K562 (cell line): Measurements from ENCODE around the gene UBE2E1. TPM values are rescaled to one million over a fixed set of nuclear protein-coding genes. Genes with fewer than 3 reads are reported as not detected.

ENCODE experiments used
- ATAC-seq: fragments of 200-7000 bp; cut with Tn5 transposase; 3 replicates; pipeline ENCODE4 v1.9.1; 2020; ENCODE audit warnings: moderate library complexity
- BruUV-seq: library from RNA; stranded (reverse); fragments of 400-500 nt; replicated peaks from 2 replicates; lab custom pipeline; 2021; lab: Mats Ljungman, UMichigan
- CTCF ChIA-PET: fragments of 300-600 bp; formaldehyde crosslinking; extraction: SDS; loops from one replicate; lab custom pipeline; 2021; ENCODE audit warnings: low intra/inter-chr PET ratio; lab: Yijun Ruan, JAX
- POLR2A ChIA-PET: fragments of 300-600, 350-650 bp; sonication (Branson Sonifier 250); formaldehyde crosslinking; extraction: SDS; loops from one replicate; lab custom pipeline; 2021; ENCODE audit warnings: antibody characterized with exemption, inconsistent platforms; lab: Yijun Ruan, JAX
- DNase-seq, 4 experiments: peaks; one replicate each; pipeline versions ENCODE4 v3.0.0 to v3.0.0-alpha.2; 2011 to 2018; ENCODE audit warnings: low spot score in 3 of 4, mixed read lengths in 3 of 4; ENCODE audit errors: extremely low read depth in 1 of 4
- FAIRE-seq: peaks from 2 replicates; lab custom pipeline; 2011; peaks lifted over from hg19 to GRCh38; lab: Jason Lieb, UNC
- H2AFZ ChIP-seq: 2 replicates; pipeline ENCODE4 v1.6.0; 2011; ENCODE audit warnings: low read depth, low read length, control low read depth, inconsistent platforms
- H3K27ac ChIP-seq: fragments of 200-600 bp; 3 replicates; pipeline ENCODE4 v1.8.0; 2011; ENCODE audit warnings: low read depth, mild to moderate bottlenecking, control low read depth, inconsistent platforms, low read length, moderate library complexity, mixed read lengths; ENCODE audit errors: extremely low read depth
- H3K27me3 ChIP-seq, 2 experiments: fragments of 300-600 bp in 1 of 2; 2 replicates in 1 of 2; 3 replicates in 1 of 2; pipeline versions ENCODE4 v1.6.0 to v1.8.0; 2011; ENCODE audit warnings: inconsistent platforms in 2 of 2, low read length in 2 of 2, mild to moderate bottlenecking in 1 of 2, mixed read lengths in 1 of 2, moderate library complexity in 1 of 2; ENCODE audit not compliant: control insufficient read depth in 2 of 2, insufficient read depth in 2 of 2
- H3K36me3 ChIP-seq: fragments of 300-600 bp; 3 replicates; pipeline ENCODE4 v1.8.0; 2011; ENCODE audit warnings: mild to moderate bottlenecking, low read length, inconsistent platforms; ENCODE audit not compliant: control insufficient read depth, insufficient read depth
- H3K4me1 ChIP-seq, 2 experiments: fragments of 200-600 bp in 1 of 2; replicated peaks in 1 of 2; 2 replicates in 1 of 2; 3 replicates in 1 of 2; pipeline versions ENCODE4 v1.5.1 to v1.8.0; 2011; ENCODE audit warnings: inconsistent platforms in 2 of 2, low read length in 2 of 2, mild to moderate bottlenecking in 1 of 2, mixed read lengths in 1 of 2, moderate library complexity in 1 of 2; ENCODE audit not compliant: control insufficient read depth in 2 of 2, insufficient read depth in 2 of 2
- H3K4me2 ChIP-seq: 2 replicates; pipeline ENCODE4 v1.6.1; 2011; ENCODE audit warnings: low read length, control low read depth, inconsistent platforms, mixed read lengths; ENCODE audit not compliant: insufficient read depth
- H3K4me3 ChIP-seq: fragments of 200-600 bp; sonication (generic), shearing (Covaris generic); 2 replicates; pipeline ENCODE4 v1.5.1; 2016; ENCODE audit warnings: control low read depth, inconsistent platforms
- H3K79me2 ChIP-seq: fragments of 200-600 bp; 3 replicates; pipeline ENCODE4 v1.8.0; 2011; ENCODE audit warnings: low read length, inconsistent platforms; ENCODE audit not compliant: control insufficient read depth, insufficient read depth
- H3K9ac ChIP-seq, 2 experiments: 2 replicates each; pipeline versions ENCODE4 v1.6.0 to v1.6.1; 2011; ENCODE audit warnings: low read depth in 2 of 2, low read length in 2 of 2, control low read depth in 1 of 2, inconsistent platforms in 1 of 2, mild to moderate bottlenecking in 1 of 2, mixed read lengths in 1 of 2; ENCODE audit not compliant: insufficient read depth in 1 of 2
- H3K9me1 ChIP-seq: one replicate; pipeline ENCODE4 v1.6.0; 2011; ENCODE audit warnings: inconsistent platforms, mild to moderate bottlenecking, low read length, moderate library complexity; ENCODE audit not compliant: control insufficient read depth, insufficient read depth
- H3K9me3 ChIP-seq: replicated peaks from 2 replicates; pipeline ENCODE4 v1.5.1; 2011; ENCODE audit warnings: low read depth, low read length, inconsistent platforms; ENCODE audit not compliant: control insufficient read depth, insufficient read depth
- H4K20me1 ChIP-seq: replicated peaks from 2 replicates; pipeline ENCODE4 v1.6.1; 2011; ENCODE audit warnings: low read length, inconsistent platforms, mixed read lengths; ENCODE audit not compliant: control insufficient read depth, insufficient read depth
- CEBPB ChIP-seq: fragments of 450-650 bp; IDR thresholded peaks from 2 replicates; pipeline ENCODE4 v1.6.1; 2016; ENCODE audit warnings: missing genetic modification characterization, missing compliant biosample characterization
- CHD1 ChIP-seq: fragments of 200-600 bp; sonication (generic); IDR thresholded peaks from one replicate; pipeline ENCODE4 v1.6.1; 2012; ENCODE audit warnings: mild to moderate bottlenecking, moderate library complexity, low read length, inconsistent platforms
- EHMT2 ChIP-seq: fragments of 450-650 bp; IDR thresholded peaks from 2 replicates; pipeline ENCODE4 v1.6.1; 2018; ENCODE audit warnings: antibody characterized with exemption
- ELF1 ChIP-seq: fragments of 200-800 bp; sonication (Bioruptor generic); IDR thresholded peaks from 2 replicates; pipeline ENCODE4 v1.6.1; 2016; ENCODE audit warnings: missing genetic modification characterization, missing compliant biosample characterization
- ELF2 ChIP-seq: fragments of 250-450 bp; sonication (Bioruptor Pico); IDR thresholded peaks from 2 replicates; pipeline ENCODE4 v1.5.0; 2021; ENCODE audit warnings: mild to moderate bottlenecking
- FOXA3 ChIP-seq, 2 experiments: fragments of 450-650 bp in 1 of 2; sonication (generic) in 1 of 2; formaldehyde crosslinking; IDR thresholded peaks in 1 of 2; conservative IDR thresholded peaks in 1 of 2; 2 replicates each; pipeline versions ENCODE4 v1.4.0 to v1.8.0; 2020 to 2022; ENCODE audit warnings: mild to moderate bottlenecking in 2 of 2, missing genetic modification reagents in 1 of 2
- HIVEP1 ChIP-seq: fragments of 250-450 bp; sonication (Bioruptor Pico); IDR thresholded peaks from 2 replicates; pipeline ENCODE4 v1.4.0; 2020; ENCODE audit warnings: mild to moderate bottlenecking
- HNRNPUL1 ChIP-seq: fragments of 200-400 bp; formaldehyde crosslinking; IDR thresholded peaks from 2 replicates; pipeline ENCODE4 v1.6.1; 2017; ENCODE audit warnings: low read length
- NBN ChIP-seq: fragments of 450-650 bp; IDR thresholded peaks from 2 replicates; pipeline ENCODE4 v1.6.1; 2016; ENCODE audit warnings: low read depth, mild to moderate bottlenecking
- POLR2G ChIP-seq: fragments of 200-400 bp; formaldehyde crosslinking; IDR thresholded peaks from 2 replicates; pipeline ENCODE4 v1.6.1; 2017; ENCODE audit warnings: low read depth, mild to moderate bottlenecking, antibody characterized with exemption, low read length, moderate library complexity
- RBM34 ChIP-seq: fragments of 200-400 bp; formaldehyde crosslinking; IDR thresholded peaks from 2 replicates; pipeline ENCODE4 v1.6.1; 2018; ENCODE audit warnings: low read length, borderline replicate concordance; ENCODE audit not compliant: insufficient read depth
- SLC30A9 ChIP-seq: fragments of 250-450 bp; sonication (Bioruptor Pico); IDR thresholded peaks from 2 replicates; pipeline ENCODE4 v1.8.0; 2022; ENCODE audit warnings: mild to moderate bottlenecking, moderate library complexity
- SMARCE1 ChIP-seq: fragments of 450-650 bp; IDR thresholded peaks from 2 replicates; pipeline ENCODE4 v1.7.1; 2016; ENCODE audit warnings: mild to moderate bottlenecking
- SRSF3 ChIP-seq: fragments of 200-400 bp; formaldehyde crosslinking; IDR thresholded peaks from 2 replicates; pipeline ENCODE4 v1.6.1; 2016; ENCODE audit warnings: mild to moderate bottlenecking, low read length, moderate library complexity; ENCODE audit not compliant: insufficient read depth
- STAT5A ChIP-seq: IDR thresholded peaks from 2 replicates; pipeline ENCODE4 v1.6.1; 2012; ENCODE audit warnings: low read length, inconsistent platforms, borderline replicate concordance
- SUPT5H ChIP-seq: fragments of 450-650 bp; IDR thresholded peaks from 2 replicates; pipeline ENCODE4 v1.6.1; 2016
- ZKSCAN1 ChIP-seq: fragments of 150-350 bp; IDR thresholded peaks from 2 replicates; pipeline ENCODE4 v1.6.1; 2016; ENCODE audit warnings: low read depth, low read length
- ZNF408 ChIP-seq: fragments of 250-450 bp; sonication (Bioruptor Pico); IDR thresholded peaks from 2 replicates; pipeline ENCODE4 v1.4.0; 2020; ENCODE audit warnings: low read depth, mild to moderate bottlenecking, moderate library complexity
- ZNF695 ChIP-seq: fragments of 450-650 bp; formaldehyde crosslinking; IDR thresholded peaks from 2 replicates; pipeline ENCODE4 v1.4.0; 2020; ENCODE audit warnings: mild to moderate bottlenecking, moderate library complexity
- ZNF740 ChIP-seq, 3 experiments: fragments of 200-800 bp in 1 of 3; sonication (Bioruptor generic) in 1 of 3; sonication (generic) in 1 of 3; formaldehyde crosslinking in 1 of 3; IDR thresholded peaks; 2 replicates each; pipeline versions ENCODE4 v1.6.1 to v1.8.0; 2016 to 2022; ENCODE audit warnings: mild to moderate bottlenecking in 2 of 3, missing compliant biosample characterization in 2 of 3, missing genetic modification characterization in 2 of 3, missing genetic modification reagents in 1 of 3
- WGBS: fragments of 100-300 bp; shearing (Covaris generic); methylation state at CpG from one replicate; pipeline ENCODE4 v1.1.6; 2016; ENCODE audit warnings: low coverage, mixed read lengths; ENCODE audit not compliant: insufficient coverage; ENCODE audit errors: missing lambda C conversion rate; 5-methylcytosine and 5-hydroxymethylcytosine counted together
- in situ Hi-C: fragments of 300-500 bp; cut with MboI; formaldehyde crosslinking; loops from 4 replicates; pipeline ENCODE4 v1.15.0; 2018; ENCODE audit warnings: inconsistent platforms, mixed read lengths
- intact Hi-C: fragments of 100-400 bp; cut with micrococcal nuclease; formaldehyde crosslinking; loops from 2 replicates; pipeline ENCODE4 v1.14.2; 2022
- polyA plus RNA-seq, 8 experiments: library from polyadenylated mRNA; depleted of rRNA in 4 of 8; stranded (reverse) in 5 of 8; unstranded in 3 of 8; fragments of >200 nt; fragmentation: Nextera tagmentation in 2 of 8; fragmentation: Illumina TruSeq in 1 of 8; extraction: Ambion mirVana in 2 of 8; extraction: Trizol in 1 of 8; gene quantifications; 2 replicates each; pipeline versions ENCODE4 v1.2.1 to v1.2.3, GENCODE V29; 2011 to 2014; ENCODE audit warnings: inconsistent platforms in 1 of 8, missing spikeins in 1 of 8
- total RNA-seq, 7 experiments: library from RNA; depleted of rRNA in 6 of 7; stranded (reverse); fragments of >200 nt in 6 of 7; fragmentation: Illumina TruSeq in 2 of 7; extraction: Trizol in 2 of 7; gene quantifications; 2 replicates each; pipeline versions ENCODE4 v1.2.1 to v1.2.3, GENCODE V29; 2011 to 2021; ENCODE audit warnings: low replicate concordance in 1 of 7
- TF ChIP-seq, protein P1 (sequence below): sonication (generic); formaldehyde crosslinking; IDR thresholded peaks from 2 replicates; pipeline ENCODE4 v1.9.0; 2022; ENCODE audit warnings: mild to moderate bottlenecking, missing genetic modification reagents

Gene UBE2E1
- total and polyA plus RNA-seq, 9 of the 15 experiments (the other 6 are each of a cell fraction or from before 2014, with no cell fraction given) = 54.4 to 294 (median 165) TPM

DNA sequence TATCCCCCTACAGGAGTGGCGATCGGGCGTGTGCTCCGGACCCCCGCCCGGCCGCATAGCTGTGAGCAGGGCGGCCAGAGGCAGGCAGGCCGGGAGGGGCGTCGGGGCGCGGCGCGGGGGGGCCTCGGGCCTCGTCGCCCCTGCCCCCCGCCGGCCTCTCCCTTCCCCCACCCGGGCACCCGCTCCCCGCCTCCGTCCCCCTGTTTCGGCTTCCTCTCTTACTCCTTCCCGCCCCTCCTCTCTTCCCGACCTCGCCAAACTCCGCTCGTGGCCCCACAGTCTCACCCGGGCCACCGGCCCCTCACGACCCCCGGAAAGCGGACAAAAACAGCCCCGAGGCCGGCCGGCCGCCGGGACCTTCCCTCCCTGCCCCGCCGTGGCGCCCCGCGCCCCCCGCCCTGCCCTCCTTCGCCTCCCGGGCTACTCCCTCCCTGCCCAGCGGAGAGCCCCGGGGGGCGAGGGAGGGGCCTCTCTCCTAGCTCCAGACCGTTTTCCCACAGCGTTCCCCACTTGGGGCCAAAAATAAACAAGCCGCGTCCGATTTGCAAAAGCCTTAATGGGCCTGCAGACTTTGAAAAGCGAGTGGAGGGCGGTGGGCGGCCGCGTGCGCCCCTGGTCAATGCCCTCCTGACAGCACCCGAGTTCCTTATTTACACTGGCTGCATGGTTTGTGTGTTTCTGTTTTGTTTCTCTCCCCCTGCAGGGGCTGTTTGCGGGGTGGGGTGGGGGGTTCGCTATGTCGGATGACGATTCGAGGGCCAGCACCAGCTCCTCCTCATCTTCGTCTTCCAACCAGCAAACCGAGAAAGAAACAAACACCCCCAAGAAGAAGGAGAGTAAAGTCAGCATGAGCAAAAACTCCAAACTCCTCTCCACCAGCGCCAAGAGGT lies 1.0 kb downstream of the UBE2E1 start:
- peak overlapping the region; percentile 78 for H3K4me2 ChIP-seq
- CTCF ChIA-PET = no interaction called here
- peak overlapping the region; percentile 69 for H2AFZ ChIP-seq
- peak overlapping the region; percentile 79 for H3K27ac ChIP-seq
- in situ Hi-C loops = no loop called here
- FAIRE-seq = peak; percentile 65
- WGBS = 1% methylated on average over 20 of the region's 71 CpGs
- POLR2A ChIA-PET = interaction anchor here (1.0 to 3.6 kb wide), 5 partner anchors 13 to 110 kb away, joined by 4 to 11 read pairs (median 8); partner anchors contain the start of genes NKIRAS1 and RPL15
- ATAC-seq = peak; percentile 46
- no peaks in the 10 kb centered on the region for H3K9me1 ChIP-seq
- no peaks in the 10 kb centered on the region for H3K27me3 ChIP-seq
- BruUV-seq = no TSS peak
- H3K4me3 ChIP-seq = peak overlapping the region; percentile 72
- intact Hi-C loops = loop anchor here (5.0 to 10.0 kb wide), 3 partner anchors 61 to 602 kb away; partner anchors contain the start of genes NR1D2 and UBE2E2
- peak; percentile 42 to 72 (median 56) for DNase-seq
- no peaks in the 10 kb centered on the region for H4K20me1 ChIP-seq
- no peaks in the 10 kb centered on the region for H3K9me3 ChIP-seq
- H3K36me3 ChIP-seq = peaks cover 35% of the 10 kb centered on the region
- H3K79me2 ChIP-seq = peaks cover 55% of the 10 kb centered on the region
- H3K4me1 ChIP-seq = peaks cover 25 to 27% of the 10 kb centered on the region in 2 experiments; a peak in 4 of 5 replicates
- H3K9ac ChIP-seq = peak overlapping the region; percentile 72 to 98
- no peak for TF ChIP-seq ELF1
- no peak for TF ChIP-seq NBN
- peak; percentile 50 for TF ChIP-seq CHD1
- TF ChIP-seq HIVEP1 = no peak
- no peak for TF ChIP-seq STAT5A
- no peak for TF ChIP-seq CEBPB (tag)
- TF ChIP-seq SRSF3 = no peak
- TF ChIP-seq ELF2 (CRISPR knock-in tag) = no peak
- TF ChIP-seq HNRNPUL1 = no peak
- TF ChIP-seq SMARCE1 = 0 out of 2 replicates have a peak, but pooled peaks have one; percentile 38
- no peak for TF ChIP-seq ZNF695
- 0 out of 2 replicates have a peak, but pooled peaks have one; percentile 17 for TF ChIP-seq SUPT5H
- TF ChIP-seq EHMT2 = no peak
- 0 out of 2 replicates have a peak, but pooled peaks have one; percentile 9 for TF ChIP-seq ZKSCAN1
- TF ChIP-seq SLC30A9 = no peak
- TF ChIP-seq ZNF740 (CRISPR knock-in tag; IDR thresholded peaks at IDR 0.05) = 0 out of 2 replicates have a peak, but pooled peaks have one; percentile 16
- no peak for TF ChIP-seq ZNF740 (tag; IDR thresholded peaks at IDR 0.05)
- peak; percentile 41; the same call in 1 of the 2 replicates for TF ChIP-seq POLR2G
- no peak for TF ChIP-seq RBM34
- no peak for TF ChIP-seq ZNF408 (CRISPR knock-in tag)
- TF ChIP-seq, protein P1, sequence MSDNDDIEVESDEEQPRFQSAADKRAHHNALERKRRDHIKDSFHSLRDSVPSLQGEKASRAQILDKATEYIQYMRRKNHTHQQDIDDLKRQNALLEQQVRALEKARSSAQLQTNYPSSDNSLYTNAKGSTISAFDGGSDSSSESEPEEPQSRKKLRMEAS (CRISPR knock-in tag) = peak; percentile 55; the same call in 1 of the 2 replicates
- TF ChIP-seq FOXA3 (CRISPR knock-in tag; conservative IDR thresholded peaks at IDR 0.05 in 1 of 2, IDR thresholded peaks at IDR 0.05 in 1 of 2) = peak in 1 of 2 experiments; percentile 39; a peak in 1 of 4 replicates
